ENCODE data around the gene KANSL1. TPM values are rescaled to one million over a fixed set of nuclear protein-coding genes. Genes with fewer than 3 reads are reported as not detected.

KANSL1 gene
- total RNA-seq, 4 donors from 2014 or later = 80.3 to 201 (median 146) TPM

DNA sequence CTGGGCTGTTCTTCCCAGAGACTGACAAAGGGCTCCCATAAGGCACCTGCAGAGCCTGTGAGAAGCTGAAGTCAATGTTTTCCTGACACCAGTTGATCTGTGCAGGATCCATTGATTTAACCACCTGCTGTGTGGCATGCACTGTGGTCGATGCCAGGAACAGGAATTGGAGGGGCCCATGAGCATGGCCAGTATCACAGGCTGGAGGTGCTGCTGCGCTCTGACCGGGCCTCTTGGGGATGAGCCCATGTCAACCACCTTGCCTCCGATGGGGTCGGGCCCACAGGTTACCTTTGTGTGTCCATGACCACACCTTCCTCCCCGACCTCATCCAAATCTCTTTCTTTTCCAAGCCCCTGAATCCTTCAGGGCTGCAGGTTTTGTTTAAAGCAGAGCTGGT, 212.4 kb downstream of the KANSL1 start:
- H3K4me1 ChIP-seq = no peaks in the 10 kb centered on the region
- in situ Hi-C loops (cut with MboI; ENCODE audit: low pct_ligation_motif_present in 1 of 4, low pct_unique_long_range_greater_than_20kb in 1 of 4, low sequenced_read_pairs in 3 of 4) = no loop called here
- WGBS, 2 donors (ENCODE audit: low coverage in 1 of 2) = 90 to 100% methylated on average over 2 to 6 of the region's 6 CpGs
- intact Hi-C loops (cut with DNase I; ENCODE audit: low total_unique reads) = no loop called here
- TF ChIP-seq, protein P1, sequence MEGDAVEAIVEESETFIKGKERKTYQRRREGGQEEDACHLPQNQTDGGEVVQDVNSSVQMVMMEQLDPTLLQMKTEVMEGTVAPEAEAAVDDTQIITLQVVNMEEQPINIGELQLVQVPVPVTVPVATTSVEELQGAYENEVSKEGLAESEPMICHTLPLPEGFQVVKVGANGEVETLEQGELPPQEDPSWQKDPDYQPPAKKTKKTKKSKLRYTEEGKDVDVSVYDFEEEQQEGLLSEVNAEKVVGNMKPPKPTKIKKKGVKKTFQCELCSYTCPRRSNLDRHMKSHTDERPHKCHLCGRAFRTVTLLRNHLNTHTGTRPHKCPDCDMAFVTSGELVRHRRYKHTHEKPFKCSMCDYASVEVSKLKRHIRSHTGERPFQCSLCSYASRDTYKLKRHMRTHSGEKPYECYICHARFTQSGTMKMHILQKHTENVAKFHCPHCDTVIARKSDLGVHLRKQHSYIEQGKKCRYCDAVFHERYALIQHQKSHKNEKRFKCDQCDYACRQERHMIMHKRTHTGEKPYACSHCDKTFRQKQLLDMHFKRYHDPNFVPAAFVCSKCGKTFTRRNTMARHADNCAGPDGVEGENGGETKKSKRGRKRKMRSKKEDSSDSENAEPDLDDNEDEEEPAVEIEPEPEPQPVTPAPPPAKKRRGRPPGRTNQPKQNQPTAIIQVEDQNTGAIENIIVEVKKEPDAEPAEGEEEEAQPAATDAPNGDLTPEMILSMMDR (IDR thresholded peaks at IDR 0.05) = no peak
- no peak for TF ChIP-seq POLR2A (IDR thresholded peaks at IDR 0.05)
- no peak for TF ChIP-seq EP300 (IDR thresholded peaks at IDR 0.05; ENCODE audit: low read depth)
- no peak for TF ChIP-seq POLR2AphosphoS5 (IDR thresholded peaks at IDR 0.05)
- no peak overlapping the region for H3K4me3 ChIP-seq
- no peaks in the 10 kb centered on the region for H3K27me3 ChIP-seq
- no peaks in the 10 kb centered on the region for H3K36me3 ChIP-seq
- no peak for DNase-seq
- H3K9me3 ChIP-seq = no peaks in the 10 kb centered on the region
- no peak overlapping the region for H3K27ac ChIP-seq

Small RNAs within 50 kb of the gene (small RNA-seq; reads per million reads assigned to genes)
- 0 reads per million in 4 donors for gene RF00019

Other genes starting within 250 kb of the KANSL1 start
- not detected for gene STH, start 194.2 kb downstream of the KANSL1 start, total RNA-seq
- 1 to 10 TPM; 1.1 to 7.0 (median 2.5) TPM for gene LRRC37A, start 101.7 kb upstream of the KANSL1 start, total RNA-seq
- gene ARL17B, start 168.3 kb upstream of the KANSL1 start, total RNA-seq = 10 to 100 TPM in 3 of 4 donors, not detected in 1; 11.5 to 20.6 (median 18.0) TPM

All from transverse colon (tissue), 4 donors.